Subcutaneous adipose tissue (tissue), 4 donors: ENCODE results near the gene TTYH2. TPM values are rescaled to one million over a fixed set of nuclear protein-coding genes. Genes with fewer than 3 reads are reported as not detected.

Source experiments
- CTCF ChIP-seq: fragments of 450-650 bp; IDR thresholded peaks from one replicate; pipeline ENCODE4 v1.5.1; 2016; ENCODE audit warnings: low read depth, mild to moderate bottlenecking, control low read depth, antibody characterized with exemption, moderate library complexity
- total RNA-seq, 4 donors: library from RNA; depleted of rRNA; stranded (reverse); fragments of >200 nt; gene quantifications; one replicate each; pipeline ENCODE4 v1.1.0, GENCODE V29; 2016

The TTYH2 gene
- total RNA-seq, 4 donors from 2014 or later, result 4.6 to 14.4 (median 5.9) TPM

GRCh38 chr17:74245871-74246270 lies 32.5 kb downstream of the TTYH2 start:
- no peak for TF ChIP-seq CTCF

- no peak for TF ChIP-seq CTCF
Observed at GRCh38 chr17:74249590-74250270, 36.4 kb downstream of the TTYH2 start.

DNA sequence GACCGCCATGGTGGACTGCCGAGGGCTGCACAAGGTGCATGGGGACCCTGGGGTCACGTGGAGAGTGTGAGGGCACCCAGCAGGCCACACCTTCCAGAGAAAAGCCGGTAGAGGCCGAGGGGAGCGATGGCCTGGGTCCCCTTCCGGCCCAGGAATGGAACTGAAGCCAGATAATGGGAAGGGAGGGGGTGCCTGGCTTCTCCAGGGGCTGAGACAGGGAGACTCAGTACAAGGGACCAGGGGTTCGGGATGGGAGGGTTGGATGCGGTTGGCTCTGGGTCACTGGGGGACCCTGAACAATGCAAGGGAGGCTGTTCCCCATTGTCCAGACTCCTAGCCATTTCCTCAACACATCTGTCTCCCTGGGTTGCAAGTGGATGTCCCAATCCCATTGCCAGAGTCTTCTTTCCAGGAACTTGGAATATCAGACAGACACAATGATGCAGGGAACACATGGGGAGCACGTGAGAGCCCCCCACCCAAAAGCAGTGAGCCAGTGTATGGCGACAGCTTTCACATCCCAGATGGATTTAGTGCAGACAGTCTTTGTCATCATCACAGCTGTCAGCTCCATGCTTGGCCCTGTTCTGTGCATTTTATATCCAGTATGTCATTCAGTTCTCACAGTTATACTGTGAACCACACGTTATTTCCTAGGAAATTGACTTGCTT lies 37.1 kb downstream of the TTYH2 start:
- TF ChIP-seq CTCF, result no peak

GRCh38 chr17:74251051-74251450 lies 37.7 kb downstream of the TTYH2 start:
- TF ChIP-seq CTCF, result no peak

DNA sequence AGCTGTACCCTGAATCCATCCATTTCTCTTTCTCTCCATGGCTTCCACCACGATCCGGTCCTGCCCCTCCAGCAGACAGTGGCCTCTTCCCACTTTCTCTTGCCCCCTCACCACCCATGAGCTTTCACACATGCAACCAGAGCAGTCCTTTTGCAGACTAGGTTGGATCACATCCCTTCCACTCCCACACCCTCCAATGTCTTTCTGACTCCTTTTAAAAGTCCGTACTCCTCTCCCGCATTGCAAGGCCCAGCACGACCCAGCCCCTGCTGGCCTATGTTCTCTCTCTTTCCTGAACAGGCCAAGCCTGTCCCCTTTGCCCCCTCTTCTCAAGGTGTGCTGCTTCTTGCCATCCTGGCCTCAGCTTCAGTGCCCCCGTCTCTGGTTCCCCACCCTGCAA lies 38.2 kb downstream of the TTYH2 start:
- TF ChIP-seq CTCF, result no peak

DNA sequence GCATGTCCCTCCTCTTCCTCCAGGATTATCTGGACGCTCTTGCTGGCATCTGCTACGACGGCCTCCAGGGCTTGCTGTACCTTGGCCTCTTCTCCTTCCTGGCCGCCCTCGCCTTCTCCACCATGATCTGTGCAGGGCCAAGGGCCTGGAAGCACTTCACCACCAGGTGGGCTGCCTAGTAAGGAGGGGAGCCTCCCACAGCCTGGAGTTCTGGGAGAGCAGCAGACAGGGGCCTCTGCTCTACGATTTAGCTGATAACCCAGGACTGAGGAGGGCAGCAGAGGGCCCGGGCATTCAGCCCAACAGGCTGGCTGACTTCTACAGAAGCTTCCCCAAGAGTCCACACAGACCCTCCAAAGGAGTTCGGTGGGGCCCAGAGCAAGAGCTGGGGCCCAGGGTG lies 38.8 kb downstream of the TTYH2 start:
- TF ChIP-seq CTCF, result no peak

GRCh38 chr17:74253036-74253435 lies 39.7 kb downstream of the TTYH2 start:
- TF ChIP-seq CTCF, result no peak
